ENCODE data around the gene ZNF2.
A peak's percentile ranks its signal among the peaks of the same experiment; 100 is the strongest.

Gene ZNF2

GRCh38 chr2:95206096-95206495 lies 40.5 kb downstream of the ZNF2 start:
- DNase-seq (ENCODE audit: low spot score), result no peak

GRCh38 chr2:95207111-95207961 lies 41.7 kb downstream of the ZNF2 start, which contains the start of gene ZNF892:
Gene ZNF892, plus strand, starts transcription at chr2:95207521. Its CDS starts 295 bp downstream, at chr2:95207816.
- peak; percentile 11 for DNase-seq (ENCODE audit: low spot score)

GRCh38 chr2:95208106-95208505 lies 42.5 kb downstream of the ZNF2 start:
- DNase-seq (ENCODE audit: low spot score), result no peak

- DNase-seq (ENCODE audit: low spot score), result no peak
Observed at GRCh38 chr2:95215018-95215612, 49.5 kb downstream of the ZNF2 start.

DNA sequence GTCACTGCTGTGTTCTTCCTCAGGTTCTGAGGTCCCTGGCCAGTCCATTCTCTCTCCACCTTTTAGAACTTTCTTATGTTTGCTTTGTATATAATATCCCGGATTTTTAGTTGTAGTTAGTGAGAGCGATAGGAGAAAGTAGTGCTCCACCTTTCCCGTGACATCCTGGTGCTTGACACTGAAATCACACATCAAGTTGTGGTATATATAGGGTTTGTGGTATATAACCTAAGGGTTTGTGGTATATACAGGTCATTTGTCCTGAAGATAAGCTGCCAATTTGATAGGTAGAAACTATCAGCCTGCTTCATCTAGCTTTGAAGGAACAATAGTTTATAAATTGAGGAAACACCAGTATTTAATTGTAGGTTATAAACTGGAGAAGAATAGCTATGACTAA lies 54.8 kb downstream of the ZNF2 start:
- no peak for DNase-seq (ENCODE audit: low spot score)

GRCh38 chr2:95225658-95226057 lies 60.0 kb downstream of the ZNF2 start:
- no peak for DNase-seq (ENCODE audit: low spot score)

DNA sequence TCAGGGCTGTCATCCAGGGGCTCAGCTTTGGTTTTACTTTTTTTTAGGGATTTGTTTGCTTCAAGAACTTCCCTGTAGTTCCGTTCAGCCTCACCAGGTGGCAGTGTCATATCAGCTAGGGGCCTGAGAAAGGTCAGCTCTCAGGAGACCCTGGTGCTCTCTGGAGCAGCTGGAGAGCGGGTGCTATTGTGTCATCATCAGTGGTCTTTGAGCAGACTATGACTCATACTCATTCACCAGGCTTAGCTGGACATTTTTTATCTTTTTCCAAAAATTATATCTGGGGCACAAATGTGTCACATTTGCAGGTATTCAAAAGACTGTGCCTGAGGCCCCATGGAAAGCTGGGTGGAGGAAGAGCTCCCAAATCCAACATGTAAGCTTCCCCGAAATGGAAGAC lies 66.1 kb downstream of the ZNF2 start:
- peak; percentile 5 for DNase-seq (ENCODE audit: low spot score)

DNA sequence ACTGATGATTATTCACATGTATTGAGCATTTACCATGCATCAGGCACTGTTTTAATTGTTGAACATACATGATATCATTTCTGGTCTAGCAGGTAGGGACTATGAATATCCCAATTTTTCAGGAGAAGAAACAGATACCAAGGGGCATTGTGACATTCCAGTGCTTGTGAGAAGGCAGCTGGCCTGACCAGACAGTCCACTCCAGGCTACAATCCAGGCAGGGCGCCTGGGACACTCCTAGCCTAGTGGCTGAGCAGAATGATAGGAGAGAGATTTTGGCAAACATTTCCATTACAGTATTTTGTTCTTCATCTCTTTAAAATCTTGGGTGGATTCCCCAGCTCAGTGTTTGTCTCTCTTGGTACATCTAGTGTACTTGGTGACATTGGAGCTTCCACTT lies 66.6 kb downstream of the ZNF2 start:
- DNase-seq (ENCODE audit: low spot score), result no peak
